HepG2 (cell line): ENCODE measurements around the gene GPLD1. TPM values are rescaled to one million over a fixed set of nuclear protein-coding genes. Genes with fewer than 3 reads are reported as not detected.

ENCODE experiments used
- ATAC-seq: fragments of 200-7000 bp; cut with Tn5 transposase; 3 replicates; pipeline ENCODE4 v1.9.1; 2020; ENCODE audit warnings: mild to moderate bottlenecking, moderate library complexity
- BruUV-seq: library from RNA; stranded (reverse); fragments of 400-500 nt; replicated peaks from 2 replicates; lab custom pipeline; 2021; lab: Mats Ljungman, UMichigan
- CTCF ChIA-PET: fragments of 300-600 bp; formaldehyde crosslinking; extraction: SDS; loops from one replicate; lab custom pipeline; 2021; ENCODE audit warnings: low total read pairs, inconsistent platforms, low intra/inter-chr PET ratio; lab: Yijun Ruan, JAX
- POLR2A ChIA-PET: fragments of 350-600 bp; sonication (Branson Sonifier 250); formaldehyde crosslinking; loops from one replicate; lab custom pipeline; 2020; ENCODE audit warnings: antibody characterized with exemption, inconsistent platforms; lab: Yijun Ruan, JAX
- DNase-seq: peaks from one replicate; pipeline ENCODE4 v3.0.0-alpha.2; 2015; ENCODE audit warnings: low spot score
- FAIRE-seq: peaks from 3 replicates; lab custom pipeline; 2011; peaks lifted over from hg19 to GRCh38; lab: Jason Lieb, UNC
- H2AFZ ChIP-seq: one replicate; pipeline ENCODE4 v1.6.1; 2011; ENCODE audit warnings: low read length, inconsistent platforms
- H3K27ac ChIP-seq: fragments of 300-600 bp; 3 replicates; pipeline ENCODE4 v1.8.0; 2011; ENCODE audit warnings: mixed run types, mild to moderate bottlenecking, mixed read lengths, low read length, inconsistent platforms; ENCODE audit not compliant: insufficient read depth; ENCODE audit errors: extremely low read length
- H3K27me3 ChIP-seq, 2 experiments: fragments of 200-600 bp in 1 of 2; 2 replicates in 1 of 2; 3 replicates in 1 of 2; pipeline versions ENCODE4 v1.6.0 to v1.8.0; 2011; ENCODE audit warnings: low read length in 2 of 2, mild to moderate bottlenecking in 2 of 2, moderate library complexity in 2 of 2, inconsistent platforms in 1 of 2; ENCODE audit not compliant: insufficient read depth in 2 of 2, control insufficient read depth in 1 of 2
- H3K36me3 ChIP-seq, 2 experiments: fragments of 200-600 bp in 1 of 2; replicated peaks in 1 of 2; 2 replicates in 1 of 2; 3 replicates in 1 of 2; pipeline versions ENCODE4 v1.5.1 to v1.8.0; 2011; ENCODE audit warnings: low read length in 2 of 2, inconsistent platforms in 1 of 2; ENCODE audit not compliant: insufficient read depth in 2 of 2, control insufficient read depth in 1 of 2
- H3K4me1 ChIP-seq: 2 replicates; pipeline ENCODE4 v1.5.1; 2012; ENCODE audit warnings: low read length, inconsistent platforms; ENCODE audit not compliant: insufficient read depth
- H3K4me2 ChIP-seq: 2 replicates; pipeline ENCODE4 v1.6.0; 2011; ENCODE audit warnings: low read depth, low read length, inconsistent platforms
- H3K4me3 ChIP-seq, 3 experiments: fragments of 200-600 bp in 1 of 3; sonication (generic), shearing (Covaris generic) in 1 of 3; replicated peaks in 1 of 3; 2 replicates each; pipeline ENCODE4 v1.5.1; 2011 to 2016; ENCODE audit warnings: low read length in 3 of 3, inconsistent platforms in 2 of 3, low read depth in 2 of 3, mild to moderate bottlenecking in 2 of 3, control low read depth in 1 of 3, mixed read lengths in 1 of 3; ENCODE audit not compliant: insufficient read depth in 1 of 3
- H3K79me2 ChIP-seq: one replicate; pipeline ENCODE4 v1.6.1; 2011; ENCODE audit warnings: low read length, inconsistent platforms; ENCODE audit not compliant: insufficient read depth
- H3K9ac ChIP-seq: 2 replicates; pipeline ENCODE4 v1.6.0; 2011; ENCODE audit warnings: mild to moderate bottlenecking, low read depth, low read length, inconsistent platforms; ENCODE audit not compliant: insufficient read depth
- H3K9me3 ChIP-seq: 2 replicates; pipeline ENCODE4 v1.5.1; 2012; ENCODE audit warnings: mild to moderate bottlenecking, low read length
- H4K20me1 ChIP-seq: 2 replicates; pipeline ENCODE4 v1.6.0; 2011; ENCODE audit warnings: inconsistent platforms, mild to moderate bottlenecking, low read length, moderate library complexity; ENCODE audit not compliant: insufficient read depth
- ATF2 ChIP-seq: sonication (generic); formaldehyde crosslinking; IDR thresholded peaks from 2 replicates; pipeline ENCODE4 v1.4.0; 2020; ENCODE audit warnings: missing genetic modification reagents
- HNRNPH1 ChIP-seq: fragments of 200-400 bp; formaldehyde crosslinking; optimal IDR thresholded peaks from 2 replicates; pipeline ENCODE3; 2017; ENCODE audit warnings: mild to moderate bottlenecking, low read depth, low read length
- IRF1 ChIP-seq: sonication (generic); formaldehyde crosslinking; IDR thresholded peaks from 2 replicates; pipeline ENCODE4 v1.4.0; 2020; ENCODE audit warnings: low read depth, mild to moderate bottlenecking, missing genetic modification reagents
- MAFK ChIP-seq, 2 experiments: IDR thresholded peaks in 1 of 2; conservative IDR thresholded peaks in 1 of 2; 2 replicates each; pipeline ENCODE4 v1.6.1; 2011; ENCODE audit warnings: improper control_type of control experiment in 2 of 2, low read length in 2 of 2
- MYPOP ChIP-seq: sonication (generic); formaldehyde crosslinking; IDR thresholded peaks from 2 replicates; pipeline ENCODE4 v1.8.1; 2023; ENCODE audit warnings: mild to moderate bottlenecking, moderate library complexity, missing genetic modification reagents
- NFE2L2 ChIP-seq: fragments of 150-350 bp; IDR thresholded peaks from 2 replicates; pipeline ENCODE4 v1.6.1; 2014; ENCODE audit warnings: low read length
- NR2F2 ChIP-seq: IDR thresholded peaks from 2 replicates; pipeline ENCODE4 v1.6.1; 2012; ENCODE audit warnings: low read depth, inconsistent platforms, borderline replicate concordance
- SETDB1 ChIP-seq: sonication (generic); formaldehyde crosslinking; IDR thresholded peaks from 2 replicates; pipeline ENCODE4 v1.5.1; 2020; ENCODE audit warnings: missing genetic modification reagents, mild to moderate bottlenecking, borderline replicate concordance
- TERF1 ChIP-seq: sonication (generic); formaldehyde crosslinking; IDR thresholded peaks from 2 replicates; pipeline ENCODE4 v1.8.0; 2022; ENCODE audit warnings: mild to moderate bottlenecking, missing genetic modification reagents, moderate library complexity
- ZNF224 ChIP-seq: sonication (generic); formaldehyde crosslinking; IDR thresholded peaks from 2 replicates; pipeline ENCODE4 v1.5.0; 2020; ENCODE audit warnings: mild to moderate bottlenecking, missing genetic modification reagents
- ZNF670 ChIP-seq: sonication (generic); formaldehyde crosslinking; IDR thresholded peaks from 2 replicates; pipeline ENCODE4 v1.8.0; 2022; ENCODE audit warnings: mild to moderate bottlenecking, missing genetic modification reagents, borderline replicate concordance
- in situ Hi-C: cut with HindIII; loops from 2 replicates; pipeline ENCODE4 v1.10.0; 2017; ENCODE audit warnings: low pct_unique_long_range_greater_than_20kb; ENCODE audit not compliant: extremely low pct_ligation_motif_present
- intact Hi-C: fragments of 100-400 bp; cut with micrococcal nuclease; formaldehyde crosslinking; loops from one replicate; pipeline ENCODE4 v1.10.0; 2022; ENCODE audit not compliant: unreplicated experiment
- polyA plus RNA-seq, 8 experiments: library from polyadenylated mRNA; depleted of rRNA in 3 of 8; stranded (reverse) in 7 of 8; unstranded in 1 of 8; fragments of >200 nt; fragmentation: Illumina TruSeq in 4 of 8; extraction: Trizol in 4 of 8; gene quantifications; 2 replicates each; pipeline versions ENCODE4 v1.2.1 to v1.2.3, GENCODE V29; 2011 to 2016; ENCODE audit warnings: low read depth in 4 of 8, missing spikeins in 1 of 8, mixed read lengths in 1 of 8; ENCODE audit not compliant: insufficient read depth in 1 of 8
- total RNA-seq, 5 experiments: library from RNA; depleted of rRNA; stranded (reverse); fragments of >200 nt; fragmentation: Illumina TruSeq; extraction: Trizol; gene quantifications; 2 replicates each; pipeline ENCODE4 v1.2.3, GENCODE V29; 2016; ENCODE audit warnings: low read depth in 1 of 5

The GPLD1 gene
- total and polyA plus RNA-seq, 2 of the 13 experiments (the other 11 are each of a cell fraction or from before 2014, with no cell fraction given): 6.2 to 7.6 TPM

GRCh38 chr6:24472181-24472580, 17.2 kb downstream of the GPLD1 start:
- in situ Hi-C loops: no loop called here
- no peak overlapping the region for H3K27ac ChIP-seq
- POLR2A ChIA-PET: no interaction called here
- TF ChIP-seq ZNF670 (CRISPR knock-in tag) (no peak), ATF2 (CRISPR knock-in tag) (no peak), ZNF224 (CRISPR knock-in tag) (no peak), TERF1 (CRISPR knock-in tag) (no peak), IRF1 (CRISPR knock-in tag) (no peak), MYPOP (CRISPR knock-in tag) (no peak), SETDB1 (no peak), NR2F2 (no peak), HNRNPH1 (no peak), NFE2L2 (peak; percentile 83), MAFK (conservative IDR thresholded peaks at IDR 0.05 in 1 of 2, IDR thresholded peaks at IDR 0.05 in 1 of 2; ENCODE audit: low read length in 2 of 2) (peak; percentile 9 to 30; a peak in 1 of 4 replicates)
- TF ChIP-seq, all 625 proteins: peak for 2
- Histone ChIP-seq H3K4me3 (no peak overlapping the region), H4K20me1 (no peaks in the 10 kb centered on the region), H3K4me1 (no peaks in the 10 kb centered on the region), H3K9ac (no peak overlapping the region), H3K36me3 (peaks cover 0 to 2% of the 10 kb centered on the region in 2 experiments; a peak in 1 of 5 replicates), H2AFZ (no peak overlapping the region), H3K9me3 (no peaks in the 10 kb centered on the region), H3K4me2 (no peak overlapping the region), H3K79me2 (no peaks in the 10 kb centered on the region), H3K27me3 (no peaks in the 10 kb centered on the region)
- DNase-seq (no peak), ATAC-seq (no peak), FAIRE-seq (no peak)
- intact Hi-C loops: no loop called here
- CTCF ChIA-PET: no interaction called here
- BruUV-seq: no TSS peak
